Astrocyte of the spinal cord (primary cell): ENCODE data around the gene MXRA5.
"Not testable (repeated sequence)": the region's sequence is repeated elsewhere in the genome, so short reads cannot be mapped to it uniquely, and the experiment has no call there.

ENCODE experiments used
- DNase-seq: peaks from one replicate; pipeline ENCODE4 v3.0.0; 2011; ENCODE audit warnings: low read depth, low spot score
- H3K4me3 ChIP-seq: 2 replicates; pipeline ENCODE4 v1.5.1; 2011; ENCODE audit warnings: low read depth, mild to moderate bottlenecking, low read length, moderate library complexity
- CTCF ChIP-seq: IDR thresholded peaks from 2 replicates; pipeline ENCODE4 v1.5.1; 2012; ENCODE audit warnings: low read depth, mild to moderate bottlenecking, low read length, inconsistent platforms
- in situ Hi-C: cut with HindIII; loops from 2 replicates; pipeline ENCODE4 v1.10.0; 2017; ENCODE audit warnings: low sequenced_read_pairs

Gene MXRA5

GRCh38 chrX:3379111-3379510 lies 32.7 kb upstream of the MXRA5 start:
- no peak for TF ChIP-seq CTCF
- in situ Hi-C loops: no loop called here
- no peak for DNase-seq
- no peak overlapping the region for H3K4me3 ChIP-seq

GRCh38 chrX:3378156-3378555 lies 31.7 kb upstream of the MXRA5 start:
- in situ Hi-C loops: no loop called here
- H3K4me3 ChIP-seq: no peak overlapping the region
- no peak for DNase-seq
- TF ChIP-seq CTCF: no peak

- DNase-seq: no peak
- no peak for TF ChIP-seq CTCF
- in situ Hi-C loops: no loop called here
- H3K4me3 ChIP-seq: no peak overlapping the region
Observed at GRCh38 chrX:3377560-3377959, 31.1 kb upstream of the MXRA5 start.

GRCh38 chrX:3375878-3376508 lies 29.5 kb upstream of the MXRA5 start:
- DNase-seq, H3K4me3 ChIP-seq, in situ Hi-C loops: not testable (repeated sequence)

GRCh38 chrX:3374108-3374800 lies 27.8 kb upstream of the MXRA5 start:
- DNase-seq: no peak
- in situ Hi-C loops: no loop called here
- no peak for TF ChIP-seq CTCF
- no peak overlapping the region for H3K4me3 ChIP-seq

- no peak for DNase-seq
- in situ Hi-C loops: no loop called here
- TF ChIP-seq CTCF: no peak
- H3K4me3 ChIP-seq: no peak overlapping the region
Observed at GRCh38 chrX:3371163-3371562, 24.7 kb upstream of the MXRA5 start.

- no peak overlapping the region for H3K4me3 ChIP-seq
- no peak for DNase-seq
- no peak for TF ChIP-seq CTCF
- in situ Hi-C loops: no loop called here
Observed at GRCh38 chrX:3370656-3371055, 24.2 kb upstream of the MXRA5 start.
